HG03432 (cell line): ENCODE measurements around the gene CELA3B.
"Not testable (repeated sequence)": the region's sequence is repeated elsewhere in the genome, so short reads cannot be mapped to it uniquely, and the experiment has no call there.

Experiments used
- ATAC-seq: cut with Tn5 transposase; IDR thresholded peaks from one replicate; pipeline ENCODE4 v1.9.1; 2021; ENCODE audit warnings: mild to moderate bottlenecking, moderate library complexity; ENCODE audit not compliant: unreplicated experiment

CELA3B gene

DNA sequence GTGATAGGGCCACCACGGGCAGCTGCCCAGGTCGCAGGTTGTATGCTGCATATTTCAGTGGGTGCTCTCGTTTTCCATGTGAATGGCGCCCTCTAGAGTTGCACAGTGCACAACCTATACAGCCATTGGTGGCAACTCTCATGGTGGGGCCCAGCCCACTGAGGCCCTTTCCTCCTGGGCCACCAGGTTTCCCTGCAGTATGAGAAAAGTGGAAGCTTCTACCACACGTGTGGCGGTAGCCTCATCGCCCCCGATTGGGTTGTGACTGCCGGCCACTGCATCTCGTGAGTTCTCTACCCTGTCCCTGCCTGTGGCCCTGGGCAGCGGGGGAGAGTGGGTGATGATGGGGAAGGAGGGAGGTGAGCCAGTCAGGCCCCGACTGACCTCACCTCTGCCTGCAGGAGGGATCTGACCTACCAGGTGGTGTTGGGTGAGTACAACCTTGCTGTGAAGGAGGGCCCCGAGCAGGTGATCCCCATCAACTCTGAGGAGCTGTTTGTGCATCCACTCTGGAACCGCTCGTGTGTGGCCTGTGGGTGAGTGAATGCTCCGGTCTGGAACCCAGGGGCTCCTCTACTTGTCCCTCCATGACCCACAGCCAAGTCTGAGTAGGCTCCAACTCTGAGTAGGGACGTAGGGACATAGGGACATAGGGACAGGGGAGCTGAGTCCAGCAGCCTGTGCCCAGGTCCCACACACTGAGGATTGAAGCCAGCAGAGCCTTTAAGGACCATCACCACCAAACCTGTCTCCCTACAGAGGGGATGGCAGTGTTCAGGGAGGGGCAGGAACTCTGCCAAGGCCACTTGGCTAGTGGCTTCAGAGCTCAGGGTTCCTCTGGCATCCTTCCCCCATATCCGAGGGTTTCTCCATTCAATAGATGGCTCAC is 28.7 kb downstream of the CELA3B start:
- ATAC-seq = not testable (repeated sequence)

DNA sequence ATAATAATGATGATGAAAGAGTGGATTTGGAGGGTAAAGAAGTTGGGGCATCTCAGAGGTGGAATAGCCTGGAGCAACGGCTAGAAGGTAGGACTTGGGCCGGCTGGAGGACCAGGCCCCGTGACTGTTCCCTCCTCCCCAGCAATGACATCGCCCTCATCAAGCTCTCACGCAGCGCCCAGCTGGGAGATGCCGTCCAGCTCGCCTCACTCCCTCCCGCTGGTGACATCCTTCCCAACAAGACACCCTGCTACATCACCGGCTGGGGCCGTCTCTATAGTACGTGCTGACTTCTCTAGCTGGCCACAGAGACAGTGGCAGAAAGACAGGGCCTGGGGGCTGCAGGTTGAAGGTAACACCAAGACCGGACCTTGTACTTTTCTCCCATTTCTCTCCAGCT is 29.9 kb downstream of the CELA3B start:
- ATAC-seq = not testable (repeated sequence)

DNA sequence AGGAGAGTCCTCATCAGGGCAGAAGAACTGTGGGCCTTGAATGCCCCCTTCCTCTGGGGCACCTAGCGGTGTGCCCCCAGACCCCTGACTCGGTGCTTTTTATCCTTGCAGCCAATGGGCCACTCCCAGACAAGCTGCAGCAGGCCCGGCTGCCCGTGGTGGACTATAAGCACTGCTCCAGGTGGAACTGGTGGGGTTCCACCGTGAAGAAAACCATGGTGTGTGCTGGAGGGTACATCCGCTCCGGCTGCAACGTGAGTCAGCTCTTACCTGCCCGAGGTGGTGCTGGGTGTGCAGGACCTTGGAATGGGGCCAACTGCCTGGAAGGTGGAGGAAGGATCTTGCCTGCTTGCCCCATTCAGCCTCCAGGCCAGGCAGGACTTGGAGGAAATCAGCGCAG is 30.4 kb downstream of the CELA3B start:
- ATAC-seq = not testable (repeated sequence)

DNA sequence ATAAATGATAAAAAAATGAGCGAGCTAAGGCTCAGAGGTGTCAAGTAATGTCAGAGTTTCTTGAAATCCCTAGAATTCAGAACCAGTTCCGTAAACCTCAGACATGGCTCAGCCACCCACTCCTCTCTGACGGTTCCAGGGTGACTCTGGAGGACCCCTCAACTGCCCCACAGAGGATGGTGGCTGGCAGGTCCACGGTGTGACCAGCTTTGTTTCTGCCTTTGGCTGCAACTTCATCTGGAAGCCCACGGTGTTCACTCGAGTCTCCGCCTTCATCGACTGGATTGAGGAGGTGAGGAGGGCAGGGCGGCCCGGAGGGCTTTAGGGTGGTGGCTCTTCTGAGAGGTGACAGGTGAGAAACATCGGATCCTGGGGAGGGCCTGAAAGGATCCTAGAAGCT is 32.7 kb downstream of the CELA3B start:
- not testable (repeated sequence) for ATAC-seq

DNA sequence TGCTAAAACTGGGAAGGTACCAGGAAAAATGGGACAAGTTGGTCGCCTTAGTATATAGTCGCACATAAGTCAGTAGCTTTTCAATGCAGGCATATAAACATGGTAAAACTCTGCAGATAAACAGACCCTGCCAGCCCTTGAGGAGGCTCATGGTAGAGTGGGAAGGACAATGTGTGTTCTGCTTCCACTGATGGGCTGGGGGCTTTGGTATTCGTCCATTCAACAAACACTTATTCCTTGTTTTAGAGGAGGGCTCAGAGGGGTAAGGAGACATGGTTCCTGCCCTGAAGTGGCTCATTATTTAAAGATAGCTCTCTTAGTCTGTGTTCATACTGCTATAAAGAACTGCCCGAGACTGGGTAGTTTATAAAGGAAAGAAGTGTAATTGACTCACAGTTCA is 35.9 kb downstream of the CELA3B start:
- not testable (repeated sequence) for ATAC-seq

DNA sequence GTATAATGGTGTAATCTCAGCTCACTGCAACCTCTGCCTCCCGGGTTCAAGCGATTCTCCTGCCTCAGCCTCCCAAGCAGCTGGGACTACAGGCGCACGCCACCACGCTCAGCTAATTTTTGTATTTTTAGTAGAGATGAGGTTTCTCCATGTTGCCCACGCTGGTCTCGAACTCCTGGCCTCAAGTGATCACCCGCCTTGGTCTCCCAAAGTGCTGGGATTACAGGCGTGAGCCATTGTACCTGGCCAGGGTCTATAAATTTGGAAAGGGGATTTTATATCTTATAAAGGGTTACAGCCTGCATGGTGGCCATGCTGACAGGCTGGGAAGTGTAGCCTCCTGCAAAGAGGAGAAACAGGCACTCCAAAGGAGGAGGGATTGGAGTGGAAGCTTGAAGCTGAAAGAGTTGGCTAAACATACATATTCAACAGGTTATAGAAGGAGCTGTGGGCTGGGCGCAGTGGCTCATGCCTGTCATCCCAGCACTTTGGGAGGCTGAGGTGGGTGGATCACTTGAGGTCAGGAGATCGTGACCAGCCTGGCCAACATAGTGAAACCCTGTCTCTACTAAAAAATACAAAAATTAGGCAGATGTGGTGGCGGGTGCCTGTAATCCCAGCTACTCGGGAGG is 37.9 kb downstream of the CELA3B start:
- ATAC-seq = not testable (repeated sequence)

DNA sequence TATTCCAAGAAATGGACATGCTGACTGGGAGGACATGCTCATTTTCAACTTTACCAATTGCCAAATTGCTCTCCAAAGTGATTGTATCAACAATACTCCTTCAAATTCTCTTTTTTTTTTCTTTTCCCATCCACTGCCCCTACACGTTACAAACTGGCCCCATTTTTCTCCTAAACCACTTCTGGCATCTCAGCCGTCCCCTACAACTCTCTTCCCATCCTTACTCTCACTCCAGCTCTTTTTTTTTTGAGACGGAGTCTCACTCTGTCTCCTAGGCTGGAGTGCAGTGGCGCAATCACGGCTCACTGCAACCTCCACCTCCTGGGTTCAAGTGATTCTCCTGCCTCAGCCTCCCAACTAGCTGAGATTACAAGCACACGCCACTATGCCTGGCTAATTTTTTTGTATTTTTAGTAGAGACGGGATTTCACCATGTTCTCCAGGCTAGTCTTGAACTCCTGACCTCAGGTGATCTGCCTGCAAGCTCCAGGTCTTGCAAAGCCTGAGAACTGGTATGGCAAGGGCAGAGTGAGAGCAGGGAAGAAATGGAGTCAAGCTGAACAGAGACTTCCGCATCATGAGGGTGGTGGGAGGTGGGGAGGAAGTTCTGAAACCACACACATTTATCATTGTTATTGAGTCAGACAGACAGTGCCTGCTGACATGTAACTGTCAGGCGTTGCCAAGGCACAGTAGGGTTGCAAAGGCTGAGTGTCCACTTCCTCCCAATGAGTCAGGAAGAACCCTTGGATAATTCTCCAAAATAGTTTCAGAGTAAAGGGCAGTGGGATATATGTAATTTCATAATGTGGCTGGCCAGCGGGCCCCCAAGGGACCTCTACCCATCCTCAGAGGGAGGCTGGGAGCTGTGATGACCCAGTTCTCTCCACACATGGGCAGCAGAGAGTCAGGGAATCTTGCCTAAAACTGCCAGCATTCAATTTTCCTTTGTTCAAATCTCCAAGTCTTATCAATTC is 42.0 kb downstream of the CELA3B start:
- peak; percentile 60 for ATAC-seq

DNA sequence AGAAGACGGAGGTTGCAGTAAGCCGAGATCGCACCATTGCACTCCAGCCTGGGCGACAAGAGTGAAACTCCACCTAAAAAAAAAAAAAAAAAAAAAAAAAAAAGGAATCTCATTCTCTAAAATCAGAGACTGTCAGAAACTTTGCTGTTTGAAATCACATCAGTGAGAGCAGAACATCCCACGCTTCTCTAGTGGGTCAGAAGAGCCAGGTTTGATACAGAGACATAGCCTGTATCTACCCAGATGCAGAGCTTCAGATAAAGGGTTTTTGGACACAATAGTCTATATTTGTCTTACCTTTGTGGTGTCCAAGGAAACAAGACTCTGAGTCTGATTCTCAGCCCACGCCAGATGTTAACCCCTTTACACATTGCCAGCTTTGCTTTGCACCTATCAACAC is 44.2 kb downstream of the CELA3B start:
- no peak for ATAC-seq

DNA sequence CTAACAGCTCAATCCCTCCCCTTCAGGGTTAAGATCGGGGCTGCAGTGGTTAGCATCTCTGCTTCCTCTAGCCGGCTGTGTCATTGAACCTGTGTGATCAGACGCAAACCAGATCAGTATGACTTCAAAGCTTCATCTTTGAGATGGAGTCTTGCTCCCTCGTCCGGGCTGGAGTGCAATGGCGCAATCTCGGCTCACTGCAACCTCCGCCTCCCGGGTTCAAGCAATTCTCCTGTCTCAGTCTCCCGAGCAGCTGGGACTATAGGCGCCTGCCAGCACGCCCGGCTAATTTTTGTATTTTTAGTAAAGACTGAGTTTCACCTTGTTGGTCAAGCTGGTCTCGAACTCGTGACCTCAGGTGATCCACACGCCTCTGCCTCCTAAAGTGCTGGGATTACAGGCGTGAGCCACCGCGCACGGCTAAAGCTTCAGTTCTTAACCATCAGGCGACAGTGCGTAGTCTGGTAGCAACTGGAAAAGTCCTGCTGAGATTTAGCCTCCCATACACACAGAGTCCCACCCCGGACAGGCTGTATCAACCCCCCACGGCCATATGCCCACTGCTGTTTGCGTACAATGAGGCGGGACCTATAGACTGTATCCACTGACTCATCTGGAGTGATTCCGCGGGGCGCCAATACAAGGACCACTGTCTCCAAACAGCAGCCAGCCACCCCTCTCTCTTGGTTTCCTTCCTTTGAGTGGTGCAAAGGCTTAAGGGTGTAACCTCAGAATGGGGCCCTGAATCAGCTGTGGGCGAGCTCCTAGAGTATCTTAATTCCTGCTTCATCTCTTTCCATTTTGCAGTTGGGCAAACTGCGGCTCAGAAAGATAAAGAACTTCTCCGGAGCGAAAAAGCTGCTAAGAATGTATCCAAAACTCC is 47.9 kb downstream of the CELA3B start:
- ATAC-seq = peak; percentile 38

DNA sequence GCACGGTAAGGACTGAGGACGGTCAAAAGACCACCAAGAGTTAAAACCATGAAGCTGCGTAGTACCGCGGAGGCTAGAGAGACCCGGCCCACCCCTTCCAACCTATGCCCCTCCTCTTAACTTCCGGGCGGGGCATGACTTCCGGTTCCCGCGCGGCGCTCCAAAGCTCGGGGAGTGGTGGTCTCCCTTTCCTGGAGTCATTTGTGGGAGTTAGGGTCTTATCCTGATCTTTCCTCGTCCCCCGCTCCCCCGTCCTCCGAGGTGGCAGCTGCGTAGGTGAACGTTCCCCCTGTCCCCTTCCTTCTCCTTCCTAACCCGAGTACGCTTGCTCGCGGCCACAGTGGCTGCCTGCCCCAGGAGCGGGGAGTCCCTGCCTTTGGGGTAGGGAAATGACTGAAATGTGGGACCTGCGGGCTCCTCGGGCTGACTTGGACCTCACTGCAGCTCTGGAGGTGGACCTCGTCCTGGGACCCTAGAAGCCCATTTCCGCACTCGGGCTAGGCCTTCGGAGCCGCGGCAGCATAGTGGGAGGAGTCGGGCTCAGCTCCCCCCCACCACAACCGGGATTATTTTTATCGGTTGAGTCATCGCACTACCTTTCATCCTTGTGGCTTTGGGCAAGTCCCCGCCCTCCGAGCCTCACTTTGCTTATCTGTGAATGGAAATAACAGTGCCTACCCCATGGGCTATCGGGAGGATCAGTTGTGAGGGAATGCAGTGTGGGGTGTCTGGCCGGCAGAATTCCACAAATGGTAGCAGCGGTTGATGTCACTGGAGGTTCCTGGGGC is 48.7 kb downstream of the CELA3B start:
- peak; percentile 79 for ATAC-seq

DNA sequence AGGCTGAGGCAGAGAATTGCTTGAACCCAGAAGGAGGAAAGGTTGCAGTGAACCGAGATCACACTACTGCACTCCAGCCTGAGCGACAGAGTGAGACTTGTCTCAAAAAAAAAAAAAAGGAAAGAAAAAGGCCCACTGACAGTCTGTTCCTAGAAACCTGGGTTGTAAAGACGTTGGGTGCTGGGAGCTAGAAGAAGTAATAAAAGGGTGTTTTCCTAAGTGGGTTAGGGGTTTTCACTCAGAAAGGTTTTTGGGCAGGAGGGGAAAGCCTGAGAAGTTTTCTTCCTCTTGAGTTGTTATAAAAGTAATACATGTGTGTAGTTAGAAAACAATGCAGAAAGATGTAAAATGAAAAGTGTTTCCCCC is 50.1 kb downstream of the CELA3B start:
- no peak for ATAC-seq

DNA sequence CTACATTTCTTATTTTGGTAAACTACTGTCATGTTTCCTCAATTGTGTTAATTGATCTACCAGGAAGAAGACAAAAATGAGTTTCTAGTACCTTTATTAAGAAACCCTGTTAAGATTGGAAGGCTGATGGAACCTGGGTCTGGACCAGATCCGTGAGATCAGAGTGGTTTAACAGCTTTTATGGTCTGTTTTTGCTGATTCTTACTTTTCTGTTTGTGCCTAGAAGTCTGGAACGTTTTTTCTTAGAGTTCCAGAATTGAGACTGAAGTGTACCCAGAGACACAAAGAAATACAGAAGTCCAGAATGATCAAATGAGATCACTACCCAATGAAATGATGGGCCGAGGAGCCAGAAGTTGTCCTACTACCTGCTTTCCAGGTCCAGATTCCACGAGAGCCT is 53.2 kb downstream of the CELA3B start:
- no peak for ATAC-seq

DNA sequence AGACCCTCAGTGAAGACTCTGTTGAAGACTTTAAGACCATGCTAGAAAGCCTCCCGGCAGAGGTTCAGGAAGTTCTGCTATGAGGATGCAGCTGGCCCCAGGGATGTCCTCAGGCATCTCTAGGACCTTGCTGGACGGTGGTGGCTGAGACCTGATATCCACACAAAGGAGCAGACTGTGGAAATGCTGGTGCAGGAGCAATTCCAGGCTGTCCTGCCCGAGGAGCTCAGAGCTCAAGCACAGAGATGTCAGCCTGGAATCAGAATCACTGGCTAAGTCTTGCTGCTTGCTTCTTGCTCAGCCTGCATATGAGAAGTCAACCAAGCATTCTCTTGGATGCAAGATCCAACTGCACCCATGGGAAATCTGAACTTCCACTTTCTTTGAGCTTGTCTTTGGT is 53.7 kb downstream of the CELA3B start:
- no peak for ATAC-seq

DNA sequence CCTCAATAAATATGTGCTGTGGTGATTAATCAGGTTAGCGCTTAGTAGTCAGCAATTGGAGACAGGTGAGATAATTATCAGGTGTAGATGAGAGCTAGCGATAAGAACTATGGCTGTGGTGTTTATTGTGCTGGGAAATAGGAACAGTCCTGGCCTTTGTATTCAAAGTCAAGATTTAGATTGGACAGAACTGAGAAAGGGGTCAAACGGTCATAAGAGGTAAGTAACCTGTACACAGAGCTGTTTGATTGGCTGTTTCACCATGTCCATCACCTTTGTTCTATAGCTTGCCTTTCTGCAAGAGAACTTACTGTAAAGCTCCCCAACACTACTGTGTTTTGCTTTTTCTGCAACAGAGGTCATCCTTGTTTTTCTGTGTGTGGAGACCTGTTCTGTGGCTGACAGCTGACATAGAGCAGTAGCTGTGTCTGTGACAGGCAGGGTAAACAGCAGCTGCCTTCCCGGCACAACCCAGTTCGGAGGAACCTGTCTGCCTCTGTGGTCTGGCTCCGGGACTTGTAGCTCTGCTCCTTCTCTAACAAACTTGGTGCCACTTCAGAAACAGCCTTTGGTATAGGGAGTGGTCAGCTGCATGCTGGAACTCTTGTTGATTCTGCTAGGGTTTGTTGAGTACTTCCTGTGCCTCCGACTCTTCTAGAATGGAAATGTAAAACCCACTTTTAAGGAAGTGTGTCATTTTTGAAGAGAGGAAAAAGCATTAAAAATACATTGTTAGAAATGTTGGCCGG is 54.6 kb downstream of the CELA3B start:
- ATAC-seq = no peak

DNA sequence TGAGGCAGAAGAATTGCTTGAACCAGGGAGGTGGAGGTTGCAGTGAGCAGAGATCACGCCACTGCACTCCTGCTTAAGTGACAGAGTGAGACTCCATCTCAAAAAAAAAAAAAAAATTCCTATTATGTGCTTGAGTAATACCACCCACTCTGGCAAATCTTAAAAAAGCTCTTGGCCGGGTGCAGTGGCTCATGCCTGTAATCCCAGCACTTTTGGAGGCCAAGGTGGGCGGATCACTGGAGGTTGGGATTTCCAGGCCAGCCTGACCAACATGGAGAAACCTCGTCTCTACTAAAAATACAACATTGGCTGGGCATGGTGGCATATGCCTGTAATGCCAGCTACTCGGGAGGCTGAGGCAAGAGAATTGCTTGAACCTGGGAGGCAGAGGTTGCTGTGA is 58.0 kb downstream of the CELA3B start:
- not testable (repeated sequence) for ATAC-seq

DNA sequence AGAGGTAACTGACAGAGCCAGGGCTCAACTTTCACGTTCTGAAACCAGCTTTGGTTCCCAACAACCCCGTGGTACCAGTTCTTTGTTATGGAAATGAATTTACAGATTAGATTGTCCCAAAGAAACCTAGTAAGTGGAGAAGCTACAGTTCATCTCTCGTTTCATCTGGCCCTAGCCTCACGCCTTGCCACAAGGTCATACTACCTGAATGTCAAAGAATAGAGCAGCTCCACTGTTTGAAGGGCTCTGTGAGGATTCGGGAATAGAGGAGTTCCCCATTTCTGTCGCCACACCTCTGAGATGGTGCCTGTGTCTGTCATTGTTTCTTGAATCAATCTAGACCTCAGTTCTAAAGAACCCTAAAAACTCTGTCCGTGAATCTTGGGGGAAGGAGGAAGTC is 60.7 kb downstream of the CELA3B start:
- no peak for ATAC-seq

DNA sequence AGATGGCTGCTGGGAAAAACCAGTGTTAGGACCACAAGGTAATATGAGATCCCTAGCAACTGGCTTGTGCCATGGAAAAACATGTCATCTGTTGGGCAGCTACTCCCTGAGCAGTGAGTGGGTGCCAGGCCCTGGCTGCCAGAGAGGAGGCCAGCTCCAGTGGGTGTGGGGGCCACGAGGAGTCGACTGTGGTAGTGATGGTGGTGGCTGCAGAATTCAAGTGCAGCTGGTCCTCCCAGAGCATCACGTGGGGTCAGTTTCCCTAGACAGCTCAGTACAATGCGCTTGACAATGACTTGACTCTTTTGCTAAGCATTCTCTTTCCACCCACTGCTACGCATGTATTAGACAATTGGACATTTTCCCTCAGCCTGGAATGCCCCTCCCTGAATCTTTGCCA is 61.2 kb downstream of the CELA3B start:
- no peak for ATAC-seq
